ENCODE data around the gene FOXC2.

DNA sequence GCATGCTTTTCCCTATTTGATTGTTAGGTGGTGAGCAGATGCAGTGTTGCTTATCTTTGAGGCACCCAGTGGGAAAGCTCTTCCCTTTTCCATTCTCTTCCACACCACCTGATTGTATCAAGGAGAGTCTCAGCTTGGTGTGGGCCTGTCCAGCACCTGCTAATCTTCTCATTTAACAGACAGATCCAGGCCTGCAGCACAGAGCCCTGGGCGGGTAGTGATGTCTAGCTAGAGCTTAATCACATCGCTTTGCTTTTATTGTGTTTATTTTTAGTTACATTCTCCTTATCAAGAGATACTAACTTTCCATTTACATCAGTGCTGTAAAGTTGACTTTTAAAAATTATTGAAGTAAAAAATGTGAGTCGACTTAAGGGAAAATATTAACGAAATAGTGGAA, 35.9 kb downstream of the FOXC2 start:
- TF ChIP-seq YY1 (IDR thresholded peaks at IDR 0.05; ENCODE audit: low read depth, low read length), result no peak
- TF ChIP-seq SUZ12 (IDR thresholded peaks at IDR 0.05; ENCODE audit: unreplicated experiment), result no peak
- TF ChIP-seq RAD21 (IDR thresholded peaks at IDR 0.05; ENCODE audit: insufficient read depth, low read depth, low read length), result no peak
- no peak for TF ChIP-seq POLR2AphosphoS5 (IDR thresholded peaks at IDR 0.05; ENCODE audit: low read length)
- TF ChIP-seq, protein P1, sequence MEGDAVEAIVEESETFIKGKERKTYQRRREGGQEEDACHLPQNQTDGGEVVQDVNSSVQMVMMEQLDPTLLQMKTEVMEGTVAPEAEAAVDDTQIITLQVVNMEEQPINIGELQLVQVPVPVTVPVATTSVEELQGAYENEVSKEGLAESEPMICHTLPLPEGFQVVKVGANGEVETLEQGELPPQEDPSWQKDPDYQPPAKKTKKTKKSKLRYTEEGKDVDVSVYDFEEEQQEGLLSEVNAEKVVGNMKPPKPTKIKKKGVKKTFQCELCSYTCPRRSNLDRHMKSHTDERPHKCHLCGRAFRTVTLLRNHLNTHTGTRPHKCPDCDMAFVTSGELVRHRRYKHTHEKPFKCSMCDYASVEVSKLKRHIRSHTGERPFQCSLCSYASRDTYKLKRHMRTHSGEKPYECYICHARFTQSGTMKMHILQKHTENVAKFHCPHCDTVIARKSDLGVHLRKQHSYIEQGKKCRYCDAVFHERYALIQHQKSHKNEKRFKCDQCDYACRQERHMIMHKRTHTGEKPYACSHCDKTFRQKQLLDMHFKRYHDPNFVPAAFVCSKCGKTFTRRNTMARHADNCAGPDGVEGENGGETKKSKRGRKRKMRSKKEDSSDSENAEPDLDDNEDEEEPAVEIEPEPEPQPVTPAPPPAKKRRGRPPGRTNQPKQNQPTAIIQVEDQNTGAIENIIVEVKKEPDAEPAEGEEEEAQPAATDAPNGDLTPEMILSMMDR (IDR thresholded peaks at IDR 0.05 in 2 of 3, conservative IDR thresholded peaks at IDR 0.05 in 1 of 3; ENCODE audit: control insufficient read depth in 2 of 3, extremely low read depth in 1 of 3, insufficient read depth in 1 of 3, low read depth in 3 of 3, low read length in 3 of 3), result no peak
- TF ChIP-seq BACH1 (IDR thresholded peaks at IDR 0.05; ENCODE audit: borderline replicate concordance), result no peak
- TF ChIP-seq, protein P2, sequence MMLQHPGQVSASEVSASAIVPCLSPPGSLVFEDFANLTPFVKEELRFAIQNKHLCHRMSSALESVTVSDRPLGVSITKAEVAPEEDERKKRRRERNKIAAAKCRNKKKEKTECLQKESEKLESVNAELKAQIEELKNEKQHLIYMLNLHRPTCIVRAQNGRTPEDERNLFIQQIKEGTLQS (IDR thresholded peaks at IDR 0.05; ENCODE audit: borderline replicate concordance, extremely low read depth, low read depth, low read length), result no peak
